ENCODE measurements around the gene NT5C3B. TPM values are rescaled to one million over a fixed set of nuclear protein-coding genes. Genes with fewer than 3 reads are reported as not detected.
A peak's percentile ranks its signal among the peaks of the same experiment; 100 is the strongest.

Gene NT5C3B
- total RNA-seq, 1 donor from 2014 or later, result 36.5 TPM

- H3K9me3 ChIP-seq, result no peaks in the 10 kb centered on the region
- ATAC-seq, result no peak
Observed at GRCh38 chr17:41814195-41814594, 21.8 kb downstream of the NT5C3B start.

GRCh38 chr17:41813699-41814124 is 22.3 kb downstream of the NT5C3B start:
- H3K9me3 ChIP-seq, result no peaks in the 10 kb centered on the region
- no peak for ATAC-seq
- TF ChIP-seq, protein P1, sequence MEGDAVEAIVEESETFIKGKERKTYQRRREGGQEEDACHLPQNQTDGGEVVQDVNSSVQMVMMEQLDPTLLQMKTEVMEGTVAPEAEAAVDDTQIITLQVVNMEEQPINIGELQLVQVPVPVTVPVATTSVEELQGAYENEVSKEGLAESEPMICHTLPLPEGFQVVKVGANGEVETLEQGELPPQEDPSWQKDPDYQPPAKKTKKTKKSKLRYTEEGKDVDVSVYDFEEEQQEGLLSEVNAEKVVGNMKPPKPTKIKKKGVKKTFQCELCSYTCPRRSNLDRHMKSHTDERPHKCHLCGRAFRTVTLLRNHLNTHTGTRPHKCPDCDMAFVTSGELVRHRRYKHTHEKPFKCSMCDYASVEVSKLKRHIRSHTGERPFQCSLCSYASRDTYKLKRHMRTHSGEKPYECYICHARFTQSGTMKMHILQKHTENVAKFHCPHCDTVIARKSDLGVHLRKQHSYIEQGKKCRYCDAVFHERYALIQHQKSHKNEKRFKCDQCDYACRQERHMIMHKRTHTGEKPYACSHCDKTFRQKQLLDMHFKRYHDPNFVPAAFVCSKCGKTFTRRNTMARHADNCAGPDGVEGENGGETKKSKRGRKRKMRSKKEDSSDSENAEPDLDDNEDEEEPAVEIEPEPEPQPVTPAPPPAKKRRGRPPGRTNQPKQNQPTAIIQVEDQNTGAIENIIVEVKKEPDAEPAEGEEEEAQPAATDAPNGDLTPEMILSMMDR (IDR thresholded peaks at IDR 0.05), result no peak
- no peak overlapping the region for H3K27ac ChIP-seq
- intact Hi-C loops (cut with DNase I), result no loop called here
- H3K4me3 ChIP-seq, result no peak overlapping the region
- no peaks in the 10 kb centered on the region for H3K36me3 ChIP-seq
- H3K4me1 ChIP-seq, result peaks cover 25% of the 10 kb centered on the region
- no peaks in the 10 kb centered on the region for H3K27me3 ChIP-seq
- DNase-seq, result no peak

More at GRCh38 chr17:41814195-41814594, 21.8 kb downstream of the NT5C3B start:
- no peaks in the 10 kb centered on the region for H3K36me3 ChIP-seq
- intact Hi-C loops (cut with DNase I), result no loop called here
- H3K4me1 ChIP-seq, result peaks cover 25% of the 10 kb centered on the region
- TF ChIP-seq, protein P1 (IDR thresholded peaks at IDR 0.05), result no peak
- H3K27ac ChIP-seq, result no peak overlapping the region
- H3K4me3 ChIP-seq, result no peak overlapping the region
- DNase-seq, result no peak
- no peaks in the 10 kb centered on the region for H3K27me3 ChIP-seq

DNA sequence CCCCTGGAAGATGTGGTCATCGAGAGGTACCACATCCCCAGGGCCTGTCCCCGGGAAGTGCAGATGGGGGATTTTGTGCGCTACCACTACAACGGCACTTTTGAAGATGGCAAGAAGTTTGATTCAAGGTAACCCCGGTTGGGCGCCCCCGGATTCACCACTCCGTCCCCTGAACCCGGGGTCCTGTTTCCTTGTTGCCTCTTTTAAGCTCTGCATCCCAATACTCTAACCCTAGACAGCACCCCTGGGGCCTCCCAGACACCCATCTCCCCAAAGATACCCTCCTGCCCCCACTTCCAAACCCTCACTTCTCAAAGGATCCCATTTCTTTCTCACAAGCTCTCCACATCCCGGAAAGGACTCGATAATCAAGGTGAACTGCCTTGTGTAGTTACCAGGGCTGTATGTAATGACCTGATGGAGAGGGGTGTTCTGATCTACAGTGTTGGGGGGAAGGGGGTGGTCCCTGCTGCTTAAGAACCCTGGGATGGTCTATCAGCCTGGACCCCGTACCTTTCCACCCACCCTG is 22.8 kb downstream of the NT5C3B start:
- no peaks in the 10 kb centered on the region for H3K27me3 ChIP-seq
- peak overlapping the region; percentile 20 for H3K27ac ChIP-seq
- TF ChIP-seq, protein P1 (IDR thresholded peaks at IDR 0.05), result no peak
- no peak for DNase-seq
- no peaks in the 10 kb centered on the region for H3K36me3 ChIP-seq
- H3K4me1 ChIP-seq, result peaks cover 25% of the 10 kb centered on the region
- ATAC-seq, result no peak
- no peaks in the 10 kb centered on the region for H3K9me3 ChIP-seq
- intact Hi-C loops (cut with DNase I), result no loop called here
- H3K4me3 ChIP-seq, result peak overlapping the region; percentile 69

GRCh38 chr17:41812381-41813151 is 23.5 kb downstream of the NT5C3B start, which contains the start of gene FKBP10:
FKBP10 (plus strand) TSS chr17:41813004; CDS start chr17:41813035, 31 bp downstream.
- TF ChIP-seq, protein P1 (IDR thresholded peaks at IDR 0.05), result no peak
- Histone ChIP-seq H3K4me3 (peak within 1 kb of the TSS; percentile 69), H3K27me3 (no peaks in the 10 kb centered on the region), H3K4me1 (peaks cover 25% of the 10 kb centered on the region), H3K9me3 (no peaks in the 10 kb centered on the region), H3K36me3 (no peaks in the 10 kb centered on the region), H3K27ac (peak within 1 kb of the TSS; percentile 72)
- peak; percentile 73 for DNase-seq
- intact Hi-C loops (cut with DNase I), result no loop called here
- no peak for ATAC-seq

DNA sequence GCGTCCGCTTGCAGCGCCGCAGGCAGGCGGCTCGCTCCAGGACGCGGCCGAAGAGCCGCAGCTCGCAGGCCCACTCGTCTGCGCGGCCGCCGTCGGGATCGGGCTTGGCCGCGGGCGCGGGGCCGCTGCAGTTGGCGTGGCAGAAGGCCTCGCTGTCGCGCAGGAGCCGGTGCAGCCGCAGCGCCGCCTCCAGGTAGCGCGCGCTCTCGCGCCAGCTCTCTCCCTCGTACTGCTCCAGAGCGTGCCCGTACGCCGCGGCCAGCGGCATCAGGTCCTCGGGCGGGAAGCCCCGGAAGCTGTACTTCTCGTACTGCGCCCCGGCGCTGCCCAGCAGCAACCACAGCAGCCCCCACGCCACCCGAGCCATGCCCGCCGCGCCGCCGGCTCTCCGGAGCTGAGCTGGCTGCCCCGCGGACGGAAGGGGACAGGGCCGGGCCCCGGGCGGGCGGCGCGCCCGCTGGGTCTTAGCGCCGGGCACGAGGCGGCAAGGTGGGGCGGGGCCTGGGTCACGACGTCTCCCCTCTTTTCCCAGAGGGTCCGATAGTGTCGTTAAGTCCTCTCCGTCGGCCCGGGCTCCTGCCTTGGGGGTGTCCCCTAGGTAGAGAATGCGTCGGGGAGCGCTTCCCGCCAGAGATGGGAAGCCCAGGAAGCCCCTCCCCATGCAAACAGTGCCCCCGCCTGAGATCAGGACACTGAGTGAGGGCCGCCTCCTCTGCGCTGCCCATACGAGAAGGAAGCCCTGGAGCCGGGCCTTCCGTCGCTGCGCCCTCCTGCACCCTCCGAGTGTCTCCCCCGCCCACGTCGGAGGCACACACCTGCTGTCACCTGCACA is 24.3 kb downstream of the NT5C3B start, which contains the start of gene P3H4:
P3H4 (minus strand) TSS at position 401 of the 832 bp plus-strand sequence; CDS start at position 367, 34 bp downstream.
- DNase-seq (peak; percentile 90), ATAC-seq (peak; percentile 93)
- no peaks in the 10 kb centered on the region for H3K9me3 ChIP-seq
- H3K27ac ChIP-seq, result peak within 1 kb of the TSS; percentile 72
- H3K27me3 ChIP-seq, result no peaks in the 10 kb centered on the region
- H3K36me3 ChIP-seq, result no peaks in the 10 kb centered on the region
- peak within 1 kb of the TSS; percentile 69 for H3K4me3 ChIP-seq
- H3K4me1 ChIP-seq, result peaks cover 25% of the 10 kb centered on the region
- TF ChIP-seq, protein P1 (IDR thresholded peaks at IDR 0.05), result peak; percentile 70
- intact Hi-C loops (cut with DNase I), result no loop called here

Measured in upper lobe of right lung (tissue), 1 donor.